ENCODE data around the gene SPATA33.

- TF ChIP-seq POLR2A (IDR thresholded peaks at IDR 0.05; ENCODE audit: extremely low read depth, insufficient read length) (no peak), MAX (IDR thresholded peaks at IDR 0.05; ENCODE audit: low read depth, low read length) (no peak), CTCF (IDR thresholded peaks at IDR 0.05; ENCODE audit: low read depth, low read length) (no peak)
Measured at GRCh38 chr16:89656435-89657121, 1.1 kb upstream of the SPATA33 start.

Data from NB4 (cell line).